ENCODE data around the gene DLG2.

- no peak for TF ChIP-seq POLR2A (IDR thresholded peaks at IDR 0.05; ENCODE audit: low read depth, low read length)
- TF ChIP-seq CTCF (IDR thresholded peaks at IDR 0.05; ENCODE audit: extremely low read depth in 1 of 2, insufficient read depth in 1 of 2, low read depth in 1 of 2, low read length in 2 of 2), result no peak
- no peak for TF ChIP-seq POLR2AphosphoS5 (IDR thresholded peaks at IDR 0.05; ENCODE audit: insufficient read depth, low read depth, low read length)
- TF ChIP-seq EZH2 (IDR thresholded peaks at IDR 0.05; ENCODE audit: borderline replicate concordance, low read depth, low read length, severe bottlenecking), result no peak
- TF ChIP-seq MYC (IDR thresholded peaks at IDR 0.05; ENCODE audit: low read depth, low read length), result no peak
Observed at GRCh38 chr11:84273541-84273940, 1353.6 kb downstream of the DLG2 start.
